Measurements from ENCODE around the gene WRNIP1.

DNA sequence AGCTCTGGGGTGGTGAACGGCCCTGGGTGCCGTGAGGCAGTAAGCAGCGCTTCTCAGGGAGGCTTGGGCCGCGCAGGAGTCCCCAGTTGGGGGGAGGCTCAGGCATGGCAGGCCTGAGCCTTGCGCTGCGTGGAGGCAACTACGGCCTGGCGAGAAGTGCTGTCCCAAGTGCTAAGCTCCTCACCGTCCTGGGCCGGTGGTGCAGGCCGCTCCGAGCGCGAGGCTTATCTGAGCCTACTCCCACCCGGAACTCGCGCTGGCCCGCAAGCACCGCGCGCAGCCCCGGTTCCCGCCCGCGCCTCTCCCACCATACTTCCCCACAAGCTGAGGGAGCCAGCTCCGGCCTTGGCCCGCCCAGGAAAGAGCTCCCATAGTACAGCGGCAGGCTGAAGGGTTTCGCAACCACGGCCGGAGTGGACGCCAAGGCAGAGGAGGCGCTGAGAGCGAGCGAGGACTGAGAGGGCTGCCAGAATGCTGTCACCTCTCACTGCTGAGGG, 1.8 kb upstream of the WRNIP1 start:
- no peak for TF ChIP-seq POLR2A (IDR thresholded peaks at IDR 0.05)
- TF ChIP-seq, protein P1, sequence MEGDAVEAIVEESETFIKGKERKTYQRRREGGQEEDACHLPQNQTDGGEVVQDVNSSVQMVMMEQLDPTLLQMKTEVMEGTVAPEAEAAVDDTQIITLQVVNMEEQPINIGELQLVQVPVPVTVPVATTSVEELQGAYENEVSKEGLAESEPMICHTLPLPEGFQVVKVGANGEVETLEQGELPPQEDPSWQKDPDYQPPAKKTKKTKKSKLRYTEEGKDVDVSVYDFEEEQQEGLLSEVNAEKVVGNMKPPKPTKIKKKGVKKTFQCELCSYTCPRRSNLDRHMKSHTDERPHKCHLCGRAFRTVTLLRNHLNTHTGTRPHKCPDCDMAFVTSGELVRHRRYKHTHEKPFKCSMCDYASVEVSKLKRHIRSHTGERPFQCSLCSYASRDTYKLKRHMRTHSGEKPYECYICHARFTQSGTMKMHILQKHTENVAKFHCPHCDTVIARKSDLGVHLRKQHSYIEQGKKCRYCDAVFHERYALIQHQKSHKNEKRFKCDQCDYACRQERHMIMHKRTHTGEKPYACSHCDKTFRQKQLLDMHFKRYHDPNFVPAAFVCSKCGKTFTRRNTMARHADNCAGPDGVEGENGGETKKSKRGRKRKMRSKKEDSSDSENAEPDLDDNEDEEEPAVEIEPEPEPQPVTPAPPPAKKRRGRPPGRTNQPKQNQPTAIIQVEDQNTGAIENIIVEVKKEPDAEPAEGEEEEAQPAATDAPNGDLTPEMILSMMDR (IDR thresholded peaks at IDR 0.05) = no peak

All from uterus (tissue), 2 donors.